HG02840 (cell line): ENCODE data around the gene MRPL14.
"Not testable (repeated sequence)": the region's sequence is repeated elsewhere in the genome, so short reads cannot be mapped to it uniquely, and the experiment has no call there.

Source experiments
- ATAC-seq: cut with Tn5 transposase; IDR thresholded peaks from one replicate; pipeline ENCODE4 v1.9.1; 2021; ENCODE audit warnings: mild to moderate bottlenecking, moderate library complexity, moderate number of reproducible peaks; ENCODE audit not compliant: unreplicated experiment, low FRiP score

MRPL14 gene

GRCh38 chr6:44150317-44150917, 23.2 kb upstream of the MRPL14 start:
- no peak for ATAC-seq

GRCh38 chr6:44149369-44150012, 22.2 kb upstream of the MRPL14 start:
- ATAC-seq, result no peak

GRCh38 chr6:44148306-44148705, 21.1 kb upstream of the MRPL14 start:
- no peak for ATAC-seq

GRCh38 chr6:44147256-44147655, 20.0 kb upstream of the MRPL14 start:
- ATAC-seq, result no peak

GRCh38 chr6:44146685-44147084, 19.4 kb upstream of the MRPL14 start:
- no peak for ATAC-seq

GRCh38 chr6:44145839-44146238, 18.6 kb upstream of the MRPL14 start:
- ATAC-seq, result no peak

GRCh38 chr6:44144536-44144935, 17.3 kb upstream of the MRPL14 start:
- ATAC-seq, result not testable (repeated sequence)

GRCh38 chr6:44143731-44144130, 16.5 kb upstream of the MRPL14 start:
- no peak for ATAC-seq

GRCh38 chr6:44142835-44143234, 15.6 kb upstream of the MRPL14 start:
- ATAC-seq, result no peak

- ATAC-seq, result no peak
Measured at GRCh38 chr6:44139351-44139743, 12.1 kb upstream of the MRPL14 start.

- no peak for ATAC-seq
Measured at GRCh38 chr6:44138717-44139350, 11.6 kb upstream of the MRPL14 start.

GRCh38 chr6:44135875-44136274, 8.6 kb upstream of the MRPL14 start:
- ATAC-seq, result no peak

- no peak for ATAC-seq
Measured at GRCh38 chr6:44135173-44135758, 8.0 kb upstream of the MRPL14 start.

GRCh38 chr6:44133981-44134711, 6.9 kb upstream of the MRPL14 start:
- ATAC-seq, result no peak

- no peak for ATAC-seq
Measured at GRCh38 chr6:44133003-44133931, 6.0 kb upstream of the MRPL14 start.

- ATAC-seq, result no peak
Measured at GRCh38 chr6:44132476-44132875, 5.2 kb upstream of the MRPL14 start.

- no peak for ATAC-seq
Measured at GRCh38 chr6:44131892-44132291, 4.6 kb upstream of the MRPL14 start.

- ATAC-seq, result no peak
Measured at GRCh38 chr6:44129841-44130322, 2.6 kb upstream of the MRPL14 start.

GRCh38 chr6:44128020-44128917, 1.0 kb upstream of the MRPL14 start:
- no peak for ATAC-seq
